Rectal smooth muscle tissue (tissue), 1 donor: ENCODE data around the gene CXXC5.
"Not testable (repeated sequence)": the region's sequence is repeated elsewhere in the genome, so short reads cannot be mapped to it uniquely, and the experiment has no call there.

Source experiments
- H3K27ac ChIP-seq: one replicate; pipeline ENCODE4 v1.7.0; 2013; ENCODE audit warnings: low read depth, low read length, inconsistent platforms
- H3K27me3 ChIP-seq: one replicate; pipeline ENCODE4 v1.7.0; 2013; ENCODE audit warnings: low read length; ENCODE audit not compliant: control insufficient read depth, insufficient read depth
- H3K36me3 ChIP-seq: one replicate; pipeline ENCODE4 v1.7.0; 2013; ENCODE audit warnings: low read length; ENCODE audit not compliant: control insufficient read depth, insufficient read depth
- H3K4me1 ChIP-seq: one replicate; pipeline ENCODE4 v1.7.0; 2013; ENCODE audit warnings: low read length; ENCODE audit not compliant: control insufficient read depth, insufficient read depth
- H3K4me3 ChIP-seq: one replicate; pipeline ENCODE4 v1.7.0; 2013; ENCODE audit warnings: low read length
- H3K9ac ChIP-seq: one replicate; pipeline ENCODE4 v1.7.0; 2013; ENCODE audit warnings: low read length

Gene CXXC5

GRCh38 chr5:139713898-139714297 lies 65.7 kb downstream of the CXXC5 start:
- not testable (repeated sequence) for H3K4me3 ChIP-seq, H3K27ac ChIP-seq, H3K36me3 ChIP-seq, H3K9ac ChIP-seq, H3K4me1 ChIP-seq, H3K27me3 ChIP-seq

GRCh38 chr5:139717221-139717620 lies 69.1 kb downstream of the CXXC5 start:
- no peak overlapping the region for H3K27ac ChIP-seq
- no peaks in the 10 kb centered on the region for H3K36me3 ChIP-seq
- H3K4me1 ChIP-seq = no peaks in the 10 kb centered on the region
- no peak overlapping the region for H3K4me3 ChIP-seq
- H3K27me3 ChIP-seq = no peaks in the 10 kb centered on the region
- no peak overlapping the region for H3K9ac ChIP-seq

GRCh38 chr5:139718403-139718802 lies 70.3 kb downstream of the CXXC5 start:
- H3K4me1 ChIP-seq, H3K9ac ChIP-seq, H3K4me3 ChIP-seq, H3K27me3 ChIP-seq, H3K27ac ChIP-seq, H3K36me3 ChIP-seq: not testable (repeated sequence)

- H3K27me3 ChIP-seq, H3K4me1 ChIP-seq, H3K9ac ChIP-seq, H3K36me3 ChIP-seq, H3K27ac ChIP-seq, H3K4me3 ChIP-seq: not testable (repeated sequence)
Observed at GRCh38 chr5:139719970-139720369, 71.8 kb downstream of the CXXC5 start.

- no peak overlapping the region for H3K27ac ChIP-seq
- no peaks in the 10 kb centered on the region for H3K27me3 ChIP-seq
- H3K36me3 ChIP-seq = no peaks in the 10 kb centered on the region
- no peak overlapping the region for H3K4me3 ChIP-seq
- H3K4me1 ChIP-seq = peaks cover 3% of the 10 kb centered on the region
- H3K9ac ChIP-seq = no peak overlapping the region
Observed at GRCh38 chr5:139723986-139724587, 75.9 kb downstream of the CXXC5 start.

GRCh38 chr5:139725073-139725830 lies 77.1 kb downstream of the CXXC5 start:
- no peak overlapping the region for H3K27ac ChIP-seq
- H3K9ac ChIP-seq = no peak overlapping the region
- no peaks in the 10 kb centered on the region for H3K27me3 ChIP-seq
- no peak overlapping the region for H3K4me3 ChIP-seq
- no peaks in the 10 kb centered on the region for H3K36me3 ChIP-seq
- peaks cover 3% of the 10 kb centered on the region for H3K4me1 ChIP-seq

GRCh38 chr5:139726248-139726647 lies 78.1 kb downstream of the CXXC5 start:
- H3K4me3 ChIP-seq = no peak overlapping the region
- H3K27me3 ChIP-seq = no peaks in the 10 kb centered on the region
- H3K27ac ChIP-seq = no peak overlapping the region

GRCh38 chr5:139727615-139728014 lies 79.5 kb downstream of the CXXC5 start:
- H3K27ac ChIP-seq, H3K36me3 ChIP-seq, H3K27me3 ChIP-seq, H3K4me3 ChIP-seq, H3K4me1 ChIP-seq, H3K9ac ChIP-seq: not testable (repeated sequence)

More at GRCh38 chr5:139726248-139726647, 78.1 kb downstream of the CXXC5 start:
- no peak overlapping the region for H3K9ac ChIP-seq
- H3K36me3 ChIP-seq = no peaks in the 10 kb centered on the region
- peaks cover 3% of the 10 kb centered on the region for H3K4me1 ChIP-seq

GRCh38 chr5:139731281-139731680 lies 83.1 kb downstream of the CXXC5 start:
- H3K4me1 ChIP-seq = no peaks in the 10 kb centered on the region
- no peaks in the 10 kb centered on the region for H3K27me3 ChIP-seq
- H3K27ac ChIP-seq = no peak overlapping the region
- H3K9ac ChIP-seq = no peak overlapping the region
- H3K4me3 ChIP-seq = no peak overlapping the region
- H3K36me3 ChIP-seq = no peaks in the 10 kb centered on the region

GRCh38 chr5:139732019-139732418 lies 83.9 kb downstream of the CXXC5 start:
- Histone ChIP-seq H3K4me3 (no peak overlapping the region), H3K27me3 (no peaks in the 10 kb centered on the region), H3K4me1 (no peaks in the 10 kb centered on the region), H3K36me3 (no peaks in the 10 kb centered on the region), H3K27ac (no peak overlapping the region), H3K9ac (no peak overlapping the region)

GRCh38 chr5:139733010-139733688 lies 85.0 kb downstream of the CXXC5 start:
- no peak overlapping the region for H3K9ac ChIP-seq
- no peaks in the 10 kb centered on the region for H3K4me1 ChIP-seq
- H3K27ac ChIP-seq = peak overlapping the region; percentile 16
- no peak overlapping the region for H3K4me3 ChIP-seq
- no peaks in the 10 kb centered on the region for H3K27me3 ChIP-seq
- no peaks in the 10 kb centered on the region for H3K36me3 ChIP-seq
